Fibroblast of skin of scalp (primary cell): ENCODE results near the gene TBC1D9.

Experiments used
- DNase-seq: peaks from one replicate; pipeline ENCODE4 v3.0.0-alpha.2; 2013

The TBC1D9 gene

DNA sequence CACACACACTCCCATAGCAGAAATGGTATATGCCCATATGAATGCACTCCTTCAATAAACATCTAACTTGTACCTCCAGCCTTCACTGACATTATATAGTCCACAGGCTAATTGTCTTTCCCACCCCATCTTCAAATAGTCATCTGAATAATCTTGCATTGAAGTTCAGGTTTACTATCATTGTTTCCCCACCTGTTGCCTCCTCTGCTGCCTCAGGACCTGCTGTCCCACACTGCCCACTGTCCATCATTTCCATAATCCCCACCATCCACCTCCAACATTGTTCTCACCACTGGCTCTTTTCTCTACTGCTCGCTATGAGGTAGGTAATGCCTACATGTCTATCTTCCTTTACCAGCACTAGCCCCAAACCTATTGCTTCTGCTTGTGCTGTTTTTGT is 66.1 kb downstream of the TBC1D9 start:
- no peak for DNase-seq

DNA sequence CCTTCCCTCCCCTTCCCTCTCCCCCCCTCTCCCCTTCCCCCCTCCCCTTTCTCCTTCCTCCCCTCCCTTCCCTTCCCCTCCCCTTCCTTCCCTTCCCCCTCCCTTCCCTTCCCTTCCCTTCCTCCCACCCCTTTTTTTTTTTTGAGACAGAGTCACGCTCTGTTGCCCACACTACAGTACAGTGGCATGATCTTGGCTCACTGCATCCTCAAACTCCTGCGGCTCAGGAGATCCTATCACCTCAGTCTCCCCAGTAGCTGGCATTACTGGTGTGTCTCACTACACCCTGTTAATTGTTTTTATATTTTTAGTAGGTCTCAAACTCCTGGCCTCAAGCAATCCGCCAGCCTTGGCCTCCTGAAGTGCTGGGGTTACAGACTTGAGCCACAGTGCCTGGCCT is 66.6 kb downstream of the TBC1D9 start:
- DNase-seq = no peak

GRCh38 chr4:140688711-140689598 is 67.2 kb downstream of the TBC1D9 start:
- DNase-seq = peak; percentile 55

DNA sequence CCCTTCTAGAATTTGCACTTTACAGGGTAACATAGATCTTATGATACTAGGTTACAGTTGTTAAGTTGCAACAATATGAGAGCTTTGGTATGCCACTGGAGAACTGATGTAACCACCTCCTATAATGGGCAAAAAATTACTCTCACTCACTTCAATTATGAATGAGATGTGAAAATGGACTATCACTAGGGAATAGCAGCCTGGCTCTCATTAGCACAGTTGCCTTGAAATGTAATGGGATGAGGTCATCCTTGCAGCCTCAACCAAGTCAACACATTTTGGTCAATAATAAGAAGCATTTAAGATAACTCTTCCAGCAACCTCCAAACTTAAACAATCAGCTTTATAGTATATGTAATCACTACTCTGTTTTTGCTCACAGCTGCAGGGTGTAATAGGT is 69.4 kb downstream of the TBC1D9 start:
- DNase-seq = peak; percentile 78

DNA sequence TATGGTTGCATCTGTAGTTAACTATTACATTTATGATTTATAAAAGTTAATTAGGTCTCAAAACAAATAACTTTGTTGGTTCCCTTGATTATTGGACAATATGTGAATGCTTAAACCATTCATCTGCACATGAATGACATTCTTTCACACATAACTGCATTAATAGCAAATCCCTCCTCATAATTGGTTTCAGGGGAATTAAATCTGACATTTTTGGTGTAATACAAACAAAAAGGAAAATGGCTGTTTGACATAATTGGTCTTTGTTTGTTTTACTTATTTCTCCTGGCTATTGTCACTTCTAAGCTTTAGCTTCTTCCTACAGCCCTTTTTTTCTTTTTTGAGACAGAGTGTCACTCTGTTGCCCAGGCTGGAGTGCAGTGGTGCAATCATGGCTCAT is 71.9 kb downstream of the TBC1D9 start:
- DNase-seq = no peak

DNA sequence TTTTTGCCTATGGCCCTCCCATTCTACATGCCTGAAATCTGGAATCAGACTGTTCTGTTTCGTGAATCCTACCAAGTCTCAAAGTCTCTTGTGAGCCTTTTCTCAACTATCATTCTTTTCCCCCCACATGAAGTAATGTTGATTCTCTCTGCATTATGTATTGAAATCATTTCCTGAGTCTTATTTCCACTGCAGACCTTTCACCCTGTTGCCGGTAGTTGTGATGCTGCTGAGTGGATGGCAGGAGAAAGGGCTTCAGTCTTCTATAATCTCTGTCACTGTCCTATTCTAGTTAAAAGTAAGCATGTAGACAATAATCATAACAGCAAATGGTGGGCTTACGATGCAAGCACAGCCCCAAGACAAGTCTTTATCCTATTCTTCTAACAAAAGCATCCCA is 75.0 kb downstream of the TBC1D9 start:
- DNase-seq = no peak

- peak; percentile 58 for DNase-seq
These were observed 75.5 kb downstream of the TBC1D9 start for GRCh38 chr4:140680686-140681085.

DNA sequence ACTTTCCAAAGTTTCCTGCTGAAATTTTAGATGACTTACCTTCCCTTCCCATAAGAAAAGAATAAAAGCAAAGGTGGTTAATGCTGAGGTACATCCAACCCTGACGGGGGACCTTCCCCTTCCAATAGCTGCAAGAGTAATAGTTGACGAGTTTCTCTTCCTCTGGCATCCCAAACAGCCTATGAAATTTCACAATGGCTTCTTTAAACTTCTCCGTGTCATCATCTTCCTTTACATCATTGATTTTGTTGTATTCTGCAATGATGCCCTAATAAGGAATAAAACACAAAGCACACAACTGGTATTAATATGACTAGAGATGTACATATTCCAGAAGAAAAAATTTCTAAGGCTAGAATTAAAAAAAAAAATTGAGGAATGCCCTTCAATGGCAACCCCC is 76.6 kb downstream of the TBC1D9 start:
- no peak for DNase-seq

- no peak for DNase-seq
These were observed 80.5 kb downstream of the TBC1D9 start for GRCh38 chr4:140675599-140676231.

- DNase-seq = peak; percentile 10
These were observed 82.5 kb downstream of the TBC1D9 start for GRCh38 chr4:140673729-140674128.

- no peak for DNase-seq
These were observed 83.8 kb downstream of the TBC1D9 start for GRCh38 chr4:140672416-140672815.

DNA sequence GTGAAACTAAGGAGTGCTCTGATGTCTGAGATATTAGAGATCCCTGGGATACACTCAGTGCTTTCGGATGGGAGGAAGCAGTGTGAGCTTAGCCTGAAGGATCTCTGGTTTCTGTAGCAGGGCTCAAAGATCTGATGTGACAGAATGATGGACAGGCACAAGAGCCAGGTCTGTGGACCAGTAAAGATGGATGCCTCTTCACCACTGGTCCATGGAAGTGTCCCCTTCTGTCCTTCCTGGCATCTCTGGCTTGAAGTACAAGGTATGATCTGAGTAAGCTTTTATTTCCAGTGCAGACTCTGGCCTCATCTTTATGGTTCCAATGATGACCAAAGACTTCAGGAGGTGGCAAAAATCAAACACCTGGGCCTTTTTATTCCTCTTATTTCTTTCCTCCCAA is 88.1 kb downstream of the TBC1D9 start:
- no peak for DNase-seq

DNA sequence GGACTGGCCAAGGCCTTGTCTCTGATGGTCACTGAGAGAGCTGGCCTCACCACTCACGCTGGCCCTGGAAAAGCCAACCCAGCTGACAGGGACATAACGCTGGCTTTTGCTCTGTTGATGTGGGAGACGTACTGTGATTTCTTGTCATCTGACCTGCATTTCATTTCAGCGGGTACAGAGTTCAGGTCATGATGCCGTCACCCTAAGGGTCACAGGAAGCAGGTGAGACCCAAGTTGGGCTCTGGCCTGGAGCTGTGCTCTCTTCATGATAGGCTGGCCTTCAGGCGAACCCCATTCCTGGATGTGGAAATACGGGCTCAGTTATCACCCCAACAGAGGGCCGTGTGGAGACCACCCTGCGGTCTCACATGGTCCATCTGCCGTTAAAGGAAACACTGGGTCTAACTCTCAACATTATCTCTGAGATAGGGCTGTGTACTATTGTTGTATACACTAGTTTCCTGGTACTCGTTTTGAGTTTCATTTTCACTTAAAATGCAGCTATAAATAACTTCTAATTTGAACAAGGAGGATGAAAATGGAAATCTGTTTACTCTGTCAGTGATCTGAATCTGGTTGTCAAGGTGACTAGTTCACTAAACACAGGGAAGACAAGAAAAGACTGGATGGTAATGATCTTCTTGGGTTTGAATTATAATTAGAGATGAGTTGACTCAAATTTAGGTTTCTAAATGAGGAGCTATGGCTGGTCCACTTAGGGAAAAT is 89.1 kb downstream of the TBC1D9 start:
- DNase-seq = no peak

- DNase-seq = no peak
These were observed 93.9 kb downstream of the TBC1D9 start for GRCh38 chr4:140662082-140662869.

DNA sequence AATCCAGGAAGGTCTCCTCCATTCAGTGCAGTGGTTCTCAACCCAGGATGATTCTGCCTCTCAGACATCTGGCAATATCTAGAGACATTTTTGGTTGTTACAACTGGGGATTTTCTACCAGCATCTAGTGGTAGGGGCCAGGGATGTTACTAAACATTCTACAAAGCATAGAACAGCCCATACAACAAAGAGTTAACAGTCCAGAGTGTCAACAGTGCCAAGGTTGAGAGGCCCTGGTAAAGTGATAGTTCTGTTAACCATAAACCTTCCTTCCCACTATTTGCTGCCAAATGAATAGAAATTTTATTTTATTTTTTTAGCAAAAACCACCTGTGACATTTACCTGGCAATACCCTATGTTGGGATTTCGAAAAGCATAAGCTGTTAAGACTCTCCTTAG is 94.6 kb downstream of the TBC1D9 start:
- no peak for DNase-seq

DNA sequence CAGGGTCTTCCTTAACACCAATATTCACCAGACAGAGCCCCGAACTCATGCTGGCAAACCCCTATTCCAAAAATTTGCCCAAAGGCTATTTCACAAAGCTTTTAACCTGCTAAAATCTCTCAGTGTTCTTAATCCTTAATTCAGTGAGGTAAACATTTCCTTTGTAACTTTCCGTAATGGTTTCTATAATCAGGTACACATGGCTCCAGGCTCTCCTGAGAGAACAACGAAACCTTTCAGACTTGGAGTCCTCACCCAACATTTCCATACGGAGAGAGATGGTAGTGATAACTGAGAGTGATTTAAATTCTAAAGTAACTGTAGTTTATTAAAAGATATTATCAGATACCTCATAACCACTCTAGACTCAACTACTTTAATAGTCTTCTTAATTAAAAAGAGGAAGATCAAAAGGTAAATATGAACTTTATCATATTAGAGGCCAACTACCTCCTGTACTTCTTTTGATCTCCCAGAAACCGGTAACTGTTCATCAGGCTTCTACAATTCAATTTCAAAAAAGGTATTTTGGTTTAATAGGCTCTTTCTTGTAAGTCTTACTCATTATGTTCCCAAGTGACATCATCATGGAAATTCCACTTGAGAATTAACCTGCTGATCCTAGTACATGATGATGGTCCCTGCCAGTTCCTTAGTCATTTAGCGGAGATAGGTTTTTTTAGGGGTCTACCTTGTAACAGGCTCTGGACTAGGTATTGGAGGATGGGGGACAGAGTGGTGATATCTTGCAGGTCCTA is 96.1 kb downstream of the TBC1D9 start:
- DNase-seq = no peak

DNA sequence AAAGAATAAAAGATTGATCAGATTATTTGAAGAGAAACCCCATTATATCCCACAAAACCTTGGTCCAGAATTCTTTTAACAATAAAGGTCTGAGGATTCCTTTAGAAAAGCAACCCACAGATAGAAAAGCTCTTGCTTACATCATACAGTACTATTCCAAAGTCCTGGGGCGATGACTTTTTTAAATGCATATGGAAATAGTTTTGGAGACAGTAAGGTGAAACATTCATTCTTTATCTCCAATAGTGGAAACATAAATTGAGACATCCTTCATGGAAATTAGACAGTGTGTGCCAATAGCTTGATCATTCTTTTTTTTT is 101.7 kb downstream of the TBC1D9 start:
- peak; percentile 37 for DNase-seq

GRCh38 chr4:140653718-140654494 is 102.3 kb downstream of the TBC1D9 start:
- DNase-seq = peak; percentile 62

GRCh38 chr4:140652601-140653000 is 103.6 kb downstream of the TBC1D9 start:
- DNase-seq = no peak

DNA sequence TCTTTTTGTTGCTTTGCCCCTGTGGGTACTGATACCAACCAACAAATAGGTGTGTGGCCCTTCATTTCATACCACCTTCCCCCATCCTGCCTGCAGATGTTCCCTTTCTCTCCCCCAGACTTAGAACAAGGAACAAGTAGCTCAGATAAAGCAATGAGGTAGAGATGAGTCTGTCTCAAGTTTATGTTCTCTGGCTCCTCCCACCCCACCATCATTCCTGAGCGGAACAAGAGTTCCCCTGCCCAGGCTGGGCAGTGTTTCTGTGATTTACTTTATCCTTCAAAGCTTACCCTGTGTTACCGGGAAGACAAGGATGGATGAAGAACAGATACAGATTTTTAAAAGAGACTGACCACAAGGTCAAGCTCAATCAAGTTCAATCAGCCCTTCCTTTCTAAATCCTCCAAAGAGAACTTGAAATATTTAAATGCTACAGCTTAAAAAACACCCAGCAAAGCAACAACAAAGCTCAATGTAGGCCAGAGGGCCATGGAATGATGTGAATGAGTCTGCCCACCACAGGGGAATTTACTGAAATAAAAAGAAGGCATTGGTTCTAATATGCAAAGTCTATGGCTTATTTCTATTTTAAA is 107.4 kb downstream of the TBC1D9 start:
- DNase-seq = no peak
